Stimulated activated CD8-positive, alpha-beta memory T cell treated with anti-CD3 and anti-CD28 coated beads, Interleukin-7, amount 100 ng/mL, for 1 hour (primary cell): ENCODE measurements around the gene AFMID.
"Not testable (repeated sequence)": the region's sequence is repeated elsewhere in the genome, so short reads cannot be mapped to it uniquely, and the experiment has no call there.

Experiments used
- DNase-seq, 2 donors: peaks; one replicate each; pipeline ENCODE4 v3.0.0-alpha.2; 2020; ENCODE audit warnings: low read depth in 2 of 2

The AFMID gene

DNA sequence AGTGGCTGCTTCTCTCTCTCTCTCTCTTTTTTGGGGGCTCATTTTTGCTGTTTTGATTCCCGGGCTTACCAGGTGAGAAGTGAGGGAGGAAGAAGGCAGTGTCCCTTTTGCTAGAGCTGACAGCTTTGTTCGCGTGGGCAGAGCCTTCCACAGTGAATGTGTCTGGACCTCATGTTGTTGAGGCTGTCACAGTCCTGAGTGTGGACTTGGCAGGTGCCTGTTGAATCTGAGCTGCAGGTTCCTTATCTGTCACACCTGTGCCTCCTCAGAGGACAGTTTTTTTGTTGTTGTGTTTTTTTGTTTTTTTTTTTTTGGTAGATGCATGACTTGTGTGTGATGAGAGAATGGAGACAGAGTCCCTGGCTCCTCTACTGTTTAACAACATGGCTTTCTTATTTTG lies 36.6 kb downstream of the AFMID start:
- no peak for DNase-seq

- DNase-seq, result no peak
Observed at GRCh38 chr17:78224231-78225087, 37.3 kb downstream of the AFMID start.

- DNase-seq, result no peak
Observed at GRCh38 chr17:78225088-78225865, 38.1 kb downstream of the AFMID start.

- DNase-seq, result no peak
Observed at GRCh38 chr17:78226055-78226758, 39.0 kb downstream of the AFMID start.

GRCh38 chr17:78226759-78227454 lies 39.7 kb downstream of the AFMID start:
- no peak for DNase-seq

DNA sequence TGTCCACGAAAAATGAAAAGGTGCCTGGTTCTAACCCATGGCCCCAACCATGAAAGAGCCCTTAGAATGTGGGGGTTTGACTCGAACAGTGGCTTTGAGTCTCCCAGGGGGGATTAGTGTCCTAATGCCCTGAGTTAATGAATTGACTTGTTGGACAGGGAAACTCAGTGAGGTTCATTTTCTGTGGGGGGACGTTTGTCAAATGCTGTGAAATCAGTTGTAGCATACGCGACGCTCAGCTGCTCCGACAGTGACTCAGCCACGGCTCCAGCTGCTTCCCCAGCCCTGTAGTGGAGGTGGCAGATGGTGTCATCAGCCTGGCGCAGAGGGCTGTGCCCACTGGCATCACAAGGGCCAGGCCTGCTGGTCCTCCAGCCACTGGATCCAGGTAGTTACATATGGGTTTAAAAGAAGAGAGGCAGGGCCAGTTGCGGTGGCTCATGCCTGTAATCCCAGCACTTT lies 40.3 kb downstream of the AFMID start:
- DNase-seq, result no peak

GRCh38 chr17:78228176-78228575 lies 41.0 kb downstream of the AFMID start:
- no peak for DNase-seq

DNA sequence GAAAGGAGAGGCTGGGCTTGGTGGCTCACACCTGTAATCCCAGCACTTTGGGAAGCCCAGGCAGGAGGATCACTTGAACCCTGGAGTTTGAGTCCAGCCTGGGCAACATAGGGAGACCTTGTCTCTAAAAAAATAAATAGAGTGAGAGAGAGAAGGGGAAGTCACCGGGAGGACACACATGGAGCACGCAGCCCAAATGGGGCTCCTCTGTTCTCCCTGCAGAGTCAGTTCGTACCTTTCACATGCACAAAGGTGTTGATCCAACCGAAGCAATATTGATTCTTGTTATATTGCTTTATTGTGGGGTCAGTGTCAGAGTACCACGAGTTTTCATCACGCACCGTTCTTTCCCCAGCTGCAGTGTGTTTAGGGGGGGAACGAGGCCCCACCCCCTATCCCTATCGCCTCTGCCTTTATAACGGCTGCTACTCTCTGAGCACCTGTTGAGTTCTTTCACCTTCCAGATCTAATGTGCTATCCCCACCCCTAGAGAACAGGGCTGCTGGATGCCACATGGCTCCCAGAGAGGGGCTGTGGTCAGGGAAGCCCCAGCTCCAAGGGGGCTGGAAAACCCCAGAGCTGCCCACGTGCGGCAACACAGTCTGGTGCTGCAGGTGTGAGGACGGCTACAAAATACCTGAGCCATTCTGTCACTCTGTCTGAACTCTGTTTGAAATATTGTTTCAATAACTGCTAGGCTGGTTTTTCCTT lies 43.2 kb downstream of the AFMID start:
- DNase-seq, result no peak

DNA sequence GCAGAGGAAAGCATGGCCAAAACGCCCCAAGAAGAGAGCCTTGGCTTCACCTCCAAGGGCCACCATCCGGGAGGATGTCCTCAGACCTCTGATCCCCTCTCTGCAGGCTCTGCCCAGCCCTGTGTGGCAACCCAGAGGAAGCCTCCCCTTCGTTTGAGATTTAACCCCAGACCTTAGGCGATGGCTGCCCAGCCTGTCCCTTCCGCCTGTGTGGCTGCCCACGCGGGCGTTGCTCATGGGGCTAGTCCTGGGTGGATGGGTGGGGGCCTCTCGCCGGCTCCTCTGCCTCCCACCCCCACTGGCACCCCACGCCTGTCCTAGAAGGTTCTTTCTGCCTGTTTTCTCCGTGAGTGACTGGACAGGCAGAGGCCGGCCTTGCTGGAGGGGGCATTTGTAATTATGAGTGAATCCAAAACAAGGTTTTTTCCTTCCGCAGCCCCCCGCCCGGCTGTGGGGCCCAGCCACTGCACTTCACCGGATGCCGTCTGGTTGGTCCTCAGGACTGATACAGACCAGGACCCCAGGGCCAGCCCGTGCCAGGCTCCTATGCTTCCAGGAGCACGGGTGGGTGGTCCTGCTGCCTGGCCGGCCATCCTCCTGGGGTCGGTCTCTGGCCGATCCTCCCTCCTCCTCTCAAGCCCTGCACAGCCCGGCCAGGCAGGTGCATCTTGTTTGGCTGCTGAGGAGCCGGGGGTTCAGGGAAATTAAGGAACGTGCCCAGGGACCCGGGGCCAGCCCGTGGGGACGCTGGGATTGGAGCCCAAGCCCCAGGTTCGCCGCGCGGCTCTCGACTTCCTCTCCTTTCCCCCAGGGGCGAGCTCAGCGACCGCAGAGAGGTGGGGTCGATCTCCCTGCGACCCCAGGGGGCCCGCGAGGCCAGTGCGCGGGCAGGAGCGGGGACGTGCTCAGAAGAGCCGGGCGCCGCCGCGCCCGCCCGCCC lies 44.1 kb downstream of the AFMID start, which contains the start of gene TMEM235:
Gene TMEM235, plus strand, starts transcription at position 636 of the 940 bp plus-strand sequence. CDS start 393 bp downstream, outside the sequence.
- no peak for DNase-seq

- DNase-seq, result no peak
Observed at GRCh38 chr17:78231991-78232858, 45.1 kb downstream of the AFMID start.

DNA sequence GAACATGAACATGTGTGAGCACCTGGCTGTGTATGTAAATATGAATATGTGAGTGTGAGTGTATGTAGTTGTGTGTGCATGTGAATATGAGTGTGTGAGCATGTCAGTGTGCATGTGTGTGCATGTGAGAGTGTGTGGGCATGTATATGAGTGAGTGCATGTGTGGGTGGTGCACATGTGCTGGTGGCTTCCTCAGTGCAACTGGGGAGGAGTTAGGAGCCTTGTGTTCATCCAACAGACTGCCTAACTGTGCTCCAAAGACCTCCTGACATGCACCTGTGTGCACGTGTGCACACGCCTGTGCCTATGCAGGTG lies 45.7 kb downstream of the AFMID start:
- DNase-seq, result no peak

- no peak for DNase-seq
Observed at GRCh38 chr17:78233678-78234077, 46.5 kb downstream of the AFMID start.

DNA sequence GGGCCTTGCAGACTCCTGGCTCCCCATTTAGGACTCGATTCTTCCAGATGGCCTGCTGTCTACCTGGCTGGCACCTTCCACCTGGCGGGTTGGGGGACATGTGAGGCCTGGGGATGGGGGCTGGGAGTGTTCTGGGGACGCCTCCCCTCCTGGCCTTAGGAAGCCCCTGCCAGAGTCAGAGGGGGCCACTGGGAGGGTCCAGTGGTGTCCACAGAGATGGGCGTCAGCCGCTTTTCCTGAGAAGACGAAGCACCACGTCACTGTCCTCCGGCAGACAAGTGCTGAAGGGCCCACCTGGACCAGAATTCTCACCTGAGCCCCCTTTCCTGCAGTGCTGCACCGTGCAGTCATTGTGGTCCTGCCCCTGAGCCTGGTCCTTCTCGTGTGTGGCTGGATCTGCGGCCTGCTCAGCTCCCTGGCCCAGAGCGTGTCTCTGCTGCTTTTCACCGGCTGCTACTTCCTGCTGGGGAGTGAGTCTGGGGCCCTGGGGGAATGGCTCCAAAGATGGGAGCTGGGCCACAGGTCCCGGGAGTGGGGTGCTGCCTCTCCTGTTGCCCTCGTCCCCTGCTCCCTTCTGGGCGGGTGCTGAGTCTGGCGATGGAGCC lies 47.2 kb downstream of the AFMID start:
- DNase-seq, result no peak

DNA sequence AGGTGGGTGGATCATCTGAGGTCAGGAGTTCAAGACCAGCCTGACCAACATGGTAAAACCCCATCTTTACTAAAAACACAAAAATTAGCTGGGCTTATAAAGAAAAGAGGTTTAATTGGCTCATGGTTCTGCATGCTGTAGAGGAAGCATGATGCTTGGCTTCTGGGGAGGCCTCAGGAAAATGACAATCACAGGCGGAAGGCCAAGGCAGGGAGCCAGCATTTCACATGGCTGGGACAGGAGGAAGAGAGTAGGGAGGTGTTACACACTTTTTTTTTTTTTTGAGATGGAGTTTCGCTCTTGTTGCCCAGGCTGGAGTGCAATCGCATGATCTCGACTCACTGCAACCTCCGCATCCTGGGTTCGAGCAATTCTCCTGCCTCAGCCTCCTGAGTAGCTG lies 47.9 kb downstream of the AFMID start:
- DNase-seq, result not testable (repeated sequence)

DNA sequence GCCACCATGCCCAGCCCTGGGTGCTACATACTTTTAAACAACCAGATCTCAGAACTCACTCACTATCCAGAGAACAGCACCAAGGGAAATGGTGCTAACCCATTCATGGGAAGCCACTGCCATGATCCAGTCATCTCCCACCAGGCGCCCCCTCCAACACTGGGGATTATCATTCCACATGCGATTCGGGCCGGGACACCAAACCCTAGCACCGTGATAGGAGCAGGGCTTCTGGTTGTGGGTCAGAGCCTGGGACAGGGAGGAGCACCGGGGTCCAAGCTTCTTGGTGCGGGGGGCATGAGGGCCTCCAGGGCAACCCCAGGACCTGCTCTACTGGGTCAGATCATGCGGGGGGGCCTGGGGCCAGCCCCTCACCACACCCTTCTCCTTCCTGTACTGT lies 48.7 kb downstream of the AFMID start:
- DNase-seq, result no peak

DNA sequence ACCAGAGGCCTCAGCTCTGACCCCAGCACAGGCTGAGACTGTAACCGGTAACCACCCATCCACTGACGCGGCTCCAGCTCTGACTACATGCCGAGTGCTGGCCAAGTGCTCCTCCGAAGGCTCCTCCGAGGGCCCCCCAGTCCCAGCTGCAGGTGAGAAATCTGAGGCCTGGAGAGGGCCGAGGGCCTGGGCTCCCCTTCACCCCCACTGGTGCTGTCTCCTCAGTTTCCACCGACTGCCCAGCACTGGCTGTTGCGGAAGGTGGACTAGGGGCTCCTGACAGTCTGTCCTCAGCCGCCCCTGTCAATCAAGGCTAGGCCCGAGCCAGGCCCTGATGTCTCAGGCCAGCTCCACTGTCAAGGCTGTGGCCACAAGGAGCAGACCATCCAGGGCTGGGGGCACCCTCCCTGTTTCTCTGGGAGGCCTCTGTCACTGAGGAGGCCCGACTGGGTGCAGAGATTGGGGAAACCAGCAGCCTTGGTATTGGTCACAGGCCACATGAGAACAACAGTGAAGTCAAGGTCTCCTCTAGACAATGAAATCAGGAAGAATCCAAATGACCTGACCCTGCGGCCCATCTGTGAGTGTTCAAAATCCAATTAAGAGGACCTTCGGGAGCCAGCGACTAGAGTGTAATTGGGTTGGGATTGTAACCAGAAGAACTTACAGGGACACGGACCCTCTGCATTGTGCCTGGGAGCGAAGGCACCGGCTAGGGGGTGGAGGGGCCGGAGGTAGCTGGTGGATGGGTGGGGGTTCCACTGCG lies 49.4 kb downstream of the AFMID start:
- DNase-seq, result no peak

DNA sequence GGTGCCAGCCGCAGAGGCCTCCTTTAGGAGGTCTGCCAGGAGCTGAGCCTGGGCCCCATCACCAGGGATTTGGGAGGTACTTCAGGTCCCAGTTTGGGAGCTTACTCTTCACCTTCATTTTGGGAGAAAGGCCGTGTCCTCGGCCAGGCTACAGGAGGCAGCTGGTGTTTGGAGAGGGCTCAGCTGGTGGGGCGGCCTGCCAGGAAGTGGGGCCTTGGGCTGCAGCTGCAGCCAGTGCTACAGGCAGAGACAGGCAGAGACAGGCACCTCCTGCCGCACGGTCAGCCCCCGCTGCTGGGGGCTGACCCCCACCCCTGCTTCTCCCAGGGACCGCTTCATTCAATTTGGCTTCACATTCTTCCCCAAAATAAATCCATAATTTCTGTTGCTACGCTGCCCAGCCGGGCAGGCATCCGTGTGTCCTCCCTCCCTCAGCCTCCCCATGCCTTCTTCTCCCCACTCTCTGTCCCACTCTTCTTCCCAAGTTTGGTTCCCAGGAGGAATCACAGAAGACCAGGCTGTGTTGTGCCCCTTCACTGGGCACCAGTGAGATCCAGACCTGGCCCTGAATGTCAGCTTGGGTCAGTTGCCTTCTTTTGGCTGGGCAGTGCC lies 50.3 kb downstream of the AFMID start:
- no peak for DNase-seq
